Endothelial cell of umbilical vein (primary cell): ENCODE results near the gene ELOVL5. TPM values are rescaled to one million over a fixed set of nuclear protein-coding genes. Genes with fewer than 3 reads are reported as not detected.

Experiments used
- BruUV-seq: library from RNA; stranded (reverse); fragments of 400-500 nt; replicated peaks from 2 replicates; lab custom pipeline; 2021; lab: Mats Ljungman, UMichigan
- CTCF ChIA-PET: fragments of 300-600, 350-600 bp; sonication (Branson Sonifier 250); formaldehyde crosslinking; loops from one replicate; lab custom pipeline; 2021; ENCODE audit warnings: antibody characterized with exemption, inconsistent platforms; lab: Charles Lee
- POLR2A ChIA-PET: fragments of 300-600, 350-600 bp; sonication (Branson Sonifier 250); formaldehyde crosslinking; loops from one replicate; lab custom pipeline; 2021; ENCODE audit warnings: antibody characterized with exemption, inconsistent platforms; lab: Charles Lee
- DNase-seq: peaks from one replicate; pipeline ENCODE4 v3.0.0-alpha.2; 2011; ENCODE audit warnings: low read depth, low spot score
- FAIRE-seq: peaks from 2 replicates; lab custom pipeline; 2011; peaks lifted over from hg19 to GRCh38; lab: Jason Lieb, UNC
- H2AFZ ChIP-seq: 2 replicates; pipeline ENCODE4 v1.6.0; 2012; ENCODE audit warnings: low read depth, low read length, control low read depth, inconsistent platforms
- H3K27ac ChIP-seq: 2 replicates; pipeline ENCODE4 v1.5.1; 2011; ENCODE audit warnings: low read depth, mild to moderate bottlenecking, control low read depth, low read length, moderate library complexity; ENCODE audit not compliant: insufficient read depth
- H3K27me3 ChIP-seq, 2 experiments: 2 replicates each; pipeline versions ENCODE4 v1.6.0 to v1.6.1; 2011; ENCODE audit warnings: low read length in 2 of 2, mixed read lengths in 1 of 2; ENCODE audit not compliant: control insufficient read depth in 2 of 2, insufficient read depth in 2 of 2
- H3K36me3 ChIP-seq, 2 experiments: 2 replicates in 1 of 2; 3 replicates in 1 of 2; pipeline ENCODE4 v1.5.1; 2011; ENCODE audit warnings: low read length in 2 of 2, mild to moderate bottlenecking in 1 of 2, moderate library complexity in 1 of 2; ENCODE audit not compliant: control insufficient read depth in 2 of 2, insufficient read depth in 2 of 2; ENCODE audit errors: extremely low read depth in 1 of 2
- H3K4me1 ChIP-seq: 3 replicates; pipeline ENCODE4 v1.5.1; 2011; ENCODE audit warnings: mild to moderate bottlenecking, low read length; ENCODE audit not compliant: control insufficient read depth, insufficient read depth; ENCODE audit errors: extremely low read depth
- H3K4me2 ChIP-seq: 2 replicates; pipeline ENCODE4 v1.6.1; 2011; ENCODE audit warnings: low read length, control low read depth, mixed read lengths; ENCODE audit not compliant: insufficient read depth
- H3K4me3 ChIP-seq, 3 experiments: fragments of 200-600 bp in 1 of 3; sonication (generic), shearing (Covaris generic) in 1 of 3; replicated peaks in 1 of 3; 2 replicates each; pipeline ENCODE4 v1.5.1; 2011 to 2016; ENCODE audit warnings: control low read depth in 3 of 3, low read length in 3 of 3, mild to moderate bottlenecking in 2 of 3, inconsistent platforms in 1 of 3, low read depth in 1 of 3, moderate library complexity in 1 of 3; ENCODE audit not compliant: insufficient read depth in 1 of 3
- H3K79me2 ChIP-seq: 2 replicates; pipeline ENCODE4 v1.6.0; 2012; ENCODE audit warnings: low read length, inconsistent platforms; ENCODE audit not compliant: control insufficient read depth, insufficient read depth
- H3K9ac ChIP-seq: replicated peaks from 2 replicates; pipeline ENCODE3; 2011; ENCODE audit warnings: low read length, control low read depth; ENCODE audit not compliant: insufficient read depth; ENCODE audit errors: extremely low read depth
- H3K9me1 ChIP-seq: replicated peaks from 3 replicates; pipeline ENCODE4 v1.6.0; 2011; ENCODE audit warnings: mild to moderate bottlenecking, low read length; ENCODE audit not compliant: control insufficient read depth, insufficient read depth; ENCODE audit errors: extremely low read depth
- H3K9me3 ChIP-seq: replicated peaks from 2 replicates; pipeline ENCODE4 v1.5.1; 2012; ENCODE audit warnings: low read length, inconsistent platforms; ENCODE audit not compliant: control insufficient read depth, insufficient read depth
- H4K20me1 ChIP-seq: replicated peaks from 2 replicates; pipeline ENCODE3; 2011; ENCODE audit warnings: mild to moderate bottlenecking, low read length; ENCODE audit not compliant: control insufficient read depth, insufficient read depth; ENCODE audit errors: extremely low read depth
- EZH2 ChIP-seq: IDR thresholded peaks from 2 replicates; pipeline ENCODE4 v1.6.1; 2012; ENCODE audit warnings: borderline replicate concordance, low read depth, mild to moderate bottlenecking, moderate library complexity, low read length, inconsistent platforms; ENCODE audit not compliant: severe bottlenecking
- FOS ChIP-seq: IDR thresholded peaks from 2 replicates; pipeline ENCODE4 v1.6.1; 2011; ENCODE audit warnings: mild to moderate bottlenecking, low read length, moderate library complexity, borderline replicate concordance; ENCODE audit not compliant: insufficient read depth
- GATA2 ChIP-seq: IDR thresholded peaks from 2 replicates; pipeline ENCODE4 v1.7.0; 2011; ENCODE audit warnings: low read depth, mild to moderate bottlenecking, moderate library complexity, mixed read lengths, low read length; ENCODE audit not compliant: insufficient read length, insufficient read depth
- JUN ChIP-seq: IDR thresholded peaks from 2 replicates; pipeline ENCODE4 v1.6.1; 2011; ENCODE audit warnings: borderline replicate concordance, low read depth; ENCODE audit not compliant: insufficient read length, insufficient read depth
- MYC ChIP-seq: IDR thresholded peaks from one replicate; pipeline ENCODE4 v1.6.1; 2011; ENCODE audit warnings: mild to moderate bottlenecking, low read depth, low read length
- POLR2A ChIP-seq: IDR thresholded peaks from 2 replicates; pipeline ENCODE4 v1.6.1; 2012; ENCODE audit warnings: low read depth, mild to moderate bottlenecking, control low read depth, low read length
- POLR2AphosphoS5 ChIP-seq: IDR thresholded peaks from 2 replicates; pipeline ENCODE4 v1.6.1; 2012; ENCODE audit warnings: low read depth, mild to moderate bottlenecking, control low read depth, low read length, moderate library complexity; ENCODE audit not compliant: insufficient read depth
- dilution Hi-C: fragments of 300-500 bp; cut with MboI; formaldehyde crosslinking; loops from one replicate; pipeline ENCODE4 v1.15.0; 2019; ENCODE audit warnings: low sequenced_read_pairs; ENCODE audit not compliant: extremely low pct_ligation_motif_present
- intact Hi-C: fragments of 100-400 bp; cut with micrococcal nuclease; formaldehyde crosslinking; loops from one replicate; pipeline ENCODE4 v1.10.0; 2022
- polyA plus RNA-seq, 4 experiments: library from polyadenylated mRNA; depleted of rRNA in 3 of 4; stranded (reverse) in 3 of 4; unstranded in 1 of 4; fragments of >200 nt; gene quantifications; 2 replicates each; pipeline versions ENCODE4 v1.2.1 to v1.2.3, GENCODE V29; 2011 to 2012; ENCODE audit warnings: missing spikeins in 1 of 4
- total RNA-seq: library from RNA; stranded (reverse); gene quantifications from 2 replicates; pipeline ENCODE4 v1.2.3, GENCODE V29; 2021
- TF ChIP-seq, protein P1 (sequence below), 2 donors: IDR thresholded peaks; 1 replicate in 1 of 2; 2 replicates in 1 of 2; pipeline ENCODE4 v1.5.1; 2011; ENCODE audit warnings: low read length in 2 of 2, mild to moderate bottlenecking in 2 of 2, moderate library complexity in 2 of 2, control low read depth in 1 of 2, inconsistent platforms in 1 of 2, low read depth in 1 of 2; ENCODE audit not compliant: insufficient read depth in 1 of 2; ENCODE audit errors: extremely low read depth in 1 of 2

ELOVL5 gene
- total and polyA plus RNA-seq, 2 donors (not counting 3 experiments of a cell fraction or from before 2014, with no cell fraction given): 85.9 to 140 TPM

DNA sequence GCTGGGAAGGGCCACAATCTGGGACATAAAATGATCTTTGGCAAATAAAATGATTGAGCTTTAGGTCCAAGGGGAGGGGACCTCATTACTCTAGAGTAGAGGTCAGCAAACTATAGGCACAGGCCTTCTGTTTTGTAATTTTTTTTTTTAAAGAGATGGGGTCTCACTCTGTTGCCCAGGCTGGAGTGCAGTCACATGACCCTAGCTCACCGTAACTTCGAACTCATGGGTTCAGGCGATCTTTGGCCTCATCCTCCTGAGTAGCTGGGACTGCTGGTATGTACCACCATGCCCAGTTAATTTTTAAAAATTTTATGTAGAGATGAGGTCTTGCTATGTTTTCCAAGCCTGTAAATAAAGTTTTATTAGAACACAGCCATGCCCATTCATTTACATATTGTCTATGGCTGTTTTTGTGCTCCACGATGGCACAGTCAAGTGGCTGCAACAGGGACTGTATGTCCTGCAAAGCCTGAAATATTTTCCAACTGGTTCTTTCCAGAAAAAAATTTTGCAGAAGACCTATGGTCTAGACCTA, 82.1 kb downstream of the ELOVL5 start:
- dilution Hi-C loops: no loop called here
- peaks cover 13 to 23% of the 10 kb centered on the region in 2 experiments for H3K36me3 ChIP-seq
- H3K9me1 ChIP-seq: no peaks in the 10 kb centered on the region
- no peaks in the 10 kb centered on the region for H3K9me3 ChIP-seq
- no peak overlapping the region for H3K9ac ChIP-seq
- H3K27me3 ChIP-seq: no peaks in the 10 kb centered on the region
- H3K4me2 ChIP-seq: no peak overlapping the region
- intact Hi-C loops: loop anchor here (10.0 kb wide), 1 partner anchor 92 kb away; no protein-coding TSS in a partner anchor
- no peak for TF ChIP-seq GATA2
- no peak for TF ChIP-seq EZH2
- TF ChIP-seq, protein P1, sequence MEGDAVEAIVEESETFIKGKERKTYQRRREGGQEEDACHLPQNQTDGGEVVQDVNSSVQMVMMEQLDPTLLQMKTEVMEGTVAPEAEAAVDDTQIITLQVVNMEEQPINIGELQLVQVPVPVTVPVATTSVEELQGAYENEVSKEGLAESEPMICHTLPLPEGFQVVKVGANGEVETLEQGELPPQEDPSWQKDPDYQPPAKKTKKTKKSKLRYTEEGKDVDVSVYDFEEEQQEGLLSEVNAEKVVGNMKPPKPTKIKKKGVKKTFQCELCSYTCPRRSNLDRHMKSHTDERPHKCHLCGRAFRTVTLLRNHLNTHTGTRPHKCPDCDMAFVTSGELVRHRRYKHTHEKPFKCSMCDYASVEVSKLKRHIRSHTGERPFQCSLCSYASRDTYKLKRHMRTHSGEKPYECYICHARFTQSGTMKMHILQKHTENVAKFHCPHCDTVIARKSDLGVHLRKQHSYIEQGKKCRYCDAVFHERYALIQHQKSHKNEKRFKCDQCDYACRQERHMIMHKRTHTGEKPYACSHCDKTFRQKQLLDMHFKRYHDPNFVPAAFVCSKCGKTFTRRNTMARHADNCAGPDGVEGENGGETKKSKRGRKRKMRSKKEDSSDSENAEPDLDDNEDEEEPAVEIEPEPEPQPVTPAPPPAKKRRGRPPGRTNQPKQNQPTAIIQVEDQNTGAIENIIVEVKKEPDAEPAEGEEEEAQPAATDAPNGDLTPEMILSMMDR (IDR thresholded peaks at IDR 0.05; ENCODE audit: extremely low read depth in 1 of 2, insufficient read depth in 1 of 2, low read depth in 1 of 2, low read length in 2 of 2): no peak
- TF ChIP-seq POLR2A: no peak
- TF ChIP-seq POLR2AphosphoS5: no peak
- no peak for TF ChIP-seq FOS
- TF ChIP-seq JUN: no peak
- no peak for TF ChIP-seq MYC
- ChIA-PET POLR2A (no interaction called here), CTCF (no interaction called here)
- no peaks in the 10 kb centered on the region for H3K4me1 ChIP-seq
- no TSS peak for BruUV-seq
- H3K27ac ChIP-seq: no peak overlapping the region
- no peak overlapping the region for H2AFZ ChIP-seq
- FAIRE-seq (no peak), DNase-seq (no peak)
- no peaks in the 10 kb centered on the region for H4K20me1 ChIP-seq
- no peak overlapping the region for H3K4me3 ChIP-seq
- H3K79me2 ChIP-seq: no peaks in the 10 kb centered on the region
